H1 (cell line): Measurements from ENCODE around the gene TCERG1L. TPM values are rescaled to one million over a fixed set of nuclear protein-coding genes. Genes with fewer than 3 reads are reported as not detected.

Experiments
- CTCF ChIA-PET: fragments of 300-600 bp; sonication (Branson Sonifier 250); formaldehyde crosslinking; loops from one replicate; lab custom pipeline; 2021; ENCODE audit not compliant: partially characterized antibody; lab: Charles Lee
- POLR2A ChIA-PET: fragments of 300-600 bp; sonication (Branson Sonifier 250); formaldehyde crosslinking; loops from one replicate; lab custom pipeline; 2021; ENCODE audit warnings: inconsistent platforms; ENCODE audit not compliant: partially characterized antibody; lab: Charles Lee
- DNase-seq, 2 experiments: peaks; one replicate each; pipeline versions ENCODE4 v3.0.0 to v3.0.0-alpha.2; 2010 to 2022; ENCODE audit warnings: low spot score in 2 of 2, low read depth in 1 of 2, mixed read lengths in 1 of 2
- FAIRE-seq: peaks from 2 replicates; lab custom pipeline; 2011; peaks lifted over from hg19 to GRCh38; lab: Jason Lieb, UNC
- H2AFZ ChIP-seq: 2 replicates; pipeline ENCODE4 v1.8.1; 2012; ENCODE audit warnings: low read length, inconsistent platforms
- H2AK5ac ChIP-seq: 2 replicates; pipeline ENCODE4 v1.6.1; 2013; ENCODE audit warnings: low read depth, low read length
- H2BK120ac ChIP-seq: replicated peaks from 2 replicates; pipeline ENCODE3; 2013; ENCODE audit warnings: low read depth, low read length, inconsistent platforms
- H2BK12ac ChIP-seq: 2 replicates; pipeline ENCODE4 v1.6.1; 2013; ENCODE audit warnings: low read depth, low read length
- H2BK15ac ChIP-seq: 2 replicates; pipeline ENCODE4 v1.6.1; 2013; ENCODE audit warnings: low read length
- H2BK20ac ChIP-seq: 2 replicates; pipeline ENCODE4 v1.6.1; 2013; ENCODE audit warnings: low read length
- H2BK5ac ChIP-seq: 2 replicates; pipeline ENCODE4 v1.6.1; 2013; ENCODE audit warnings: low read depth, low read length
- H3K14ac ChIP-seq: 2 replicates; pipeline ENCODE4 v1.6.1; 2013; ENCODE audit warnings: inconsistent platforms; ENCODE audit not compliant: insufficient read length
- H3K18ac ChIP-seq: 2 replicates; pipeline ENCODE4 v1.6.1; 2013; ENCODE audit warnings: low read length; ENCODE audit errors: extremely low read depth
- H3K23ac ChIP-seq: 2 replicates; pipeline ENCODE4 v1.6.1; 2013; ENCODE audit warnings: inconsistent platforms; ENCODE audit not compliant: insufficient read length
- H3K23me2 ChIP-seq: 2 replicates; pipeline ENCODE4 v1.6.1; 2013; ENCODE audit warnings: low read depth, low read length
- H3K27ac ChIP-seq: 2 replicates; pipeline ENCODE4 v1.6.1; 2011; ENCODE audit warnings: low read depth, low read length, inconsistent platforms
- H3K27me3 ChIP-seq, 4 experiments: replicated peaks in 1 of 4; 1 replicate in 1 of 4; 2 replicates in 3 of 4; pipeline versions ENCODE4 v1.6.1 to v1.8.1; 2011 to 2013; ENCODE audit warnings: low read length in 3 of 4, mild to moderate bottlenecking in 3 of 4, inconsistent platforms in 2 of 4, mixed read lengths in 2 of 4, moderate library complexity in 1 of 4; ENCODE audit not compliant: control insufficient read depth in 3 of 4, insufficient read depth in 3 of 4; ENCODE audit errors: extremely low read depth in 1 of 4
- H3K36me3 ChIP-seq, 4 experiments: 2 replicates each; pipeline versions ENCODE4 v1.6.1 to v1.8.1; 2011 to 2013; ENCODE audit warnings: mild to moderate bottlenecking in 4 of 4, low read length in 3 of 4, moderate library complexity in 2 of 4, control low read depth in 1 of 4, inconsistent platforms in 1 of 4; ENCODE audit not compliant: insufficient read depth in 4 of 4, control insufficient read depth in 2 of 4
- H3K4ac ChIP-seq: replicated peaks from 2 replicates; pipeline ENCODE3; 2013; ENCODE audit warnings: low read length, low read depth, mixed read lengths, inconsistent platforms; ENCODE audit not compliant: insufficient read length
- H3K4me1 ChIP-seq, 4 experiments: replicated peaks in 1 of 4; 1 replicate in 1 of 4; 2 replicates in 3 of 4; pipeline versions ENCODE4 v1.6.1 to v1.8.1; 2011 to 2013; ENCODE audit warnings: low read length in 3 of 4, inconsistent platforms in 2 of 4, mixed read lengths in 1 of 4; ENCODE audit not compliant: insufficient read depth in 4 of 4, control insufficient read depth in 3 of 4
- H3K4me2 ChIP-seq, 2 experiments: 2 replicates each; pipeline versions ENCODE4 v1.6.1 to v1.8.1; 2011 to 2013; ENCODE audit warnings: low read depth in 2 of 2, low read length in 2 of 2, control low read depth in 1 of 2, inconsistent platforms in 1 of 2, mild to moderate bottlenecking in 1 of 2; ENCODE audit not compliant: insufficient read depth in 1 of 2
- H3K4me3 ChIP-seq, 4 experiments: fragments of 200-600, 300-600 bp in 1 of 4; sonication (generic), shearing (Covaris generic), sonication (Bioruptor Twin) in 1 of 4; 2 replicates each; pipeline versions ENCODE4 v1.5.1 to v1.8.1; 2011 to 2016; ENCODE audit warnings: low read length in 4 of 4, low read depth in 3 of 4, control low read depth in 2 of 4, inconsistent platforms in 2 of 4, mild to moderate bottlenecking in 2 of 4, mixed read lengths in 1 of 4, moderate library complexity in 1 of 4; ENCODE audit not compliant: insufficient read depth in 2 of 4; ENCODE audit errors: extremely low read depth in 1 of 4
- H3K56ac ChIP-seq: replicated peaks from 2 replicates; pipeline ENCODE3; 2013; ENCODE audit warnings: low read depth, mild to moderate bottlenecking, mixed read lengths, low read length, inconsistent platforms; ENCODE audit not compliant: insufficient read length
- H3K79me1 ChIP-seq: 2 replicates; pipeline ENCODE4 v1.6.1; 2013; ENCODE audit warnings: low read depth, low read length, control low read depth
- H3K79me2 ChIP-seq, 2 experiments: 2 replicates each; pipeline versions ENCODE4 v1.6.1 to v1.8.1; 2012 to 2013; ENCODE audit warnings: low read length in 2 of 2, mild to moderate bottlenecking in 2 of 2, inconsistent platforms in 1 of 2; ENCODE audit not compliant: insufficient read depth in 2 of 2, control insufficient read depth in 1 of 2
- H3K9ac ChIP-seq, 4 experiments: replicated peaks in 1 of 4; 1 replicate in 1 of 4; 2 replicates in 3 of 4; pipeline versions ENCODE4 v1.6.1 to v1.8.1; 2011 to 2013; ENCODE audit warnings: low read depth in 3 of 4, low read length in 3 of 4, control low read depth in 2 of 4, mild to moderate bottlenecking in 2 of 4, moderate library complexity in 2 of 4, inconsistent platforms in 1 of 4; ENCODE audit errors: extremely low read depth in 1 of 4
- H3K9me3 ChIP-seq, 2 experiments: 2 replicates each; pipeline versions ENCODE4 v1.6.1 to v1.8.1; 2012 to 2013; ENCODE audit warnings: mild to moderate bottlenecking in 2 of 2, moderate library complexity in 2 of 2, control low read depth in 1 of 2, inconsistent platforms in 1 of 2, low read depth in 1 of 2, low read length in 1 of 2, mixed read lengths in 1 of 2; ENCODE audit not compliant: insufficient read depth in 2 of 2
- H4K20me1 ChIP-seq, 2 experiments: replicated peaks in 1 of 2; 2 replicates each; pipeline versions ENCODE3 to v1.8.1; 2011 to 2013; ENCODE audit warnings: inconsistent platforms in 2 of 2, low read length in 2 of 2, mild to moderate bottlenecking in 1 of 2; ENCODE audit not compliant: insufficient read depth in 2 of 2, control insufficient read depth in 1 of 2
- H4K5ac ChIP-seq: 2 replicates; pipeline ENCODE4 v1.6.1; 2013; ENCODE audit warnings: low read length, low read depth, mixed read lengths, inconsistent platforms; ENCODE audit not compliant: insufficient read length
- H4K8ac ChIP-seq: 2 replicates; pipeline ENCODE4 v1.8.0; 2013; ENCODE audit warnings: mild to moderate bottlenecking, moderate library complexity, low read length, inconsistent platforms; ENCODE audit not compliant: insufficient read depth; ENCODE audit errors: extremely low read depth
- H4K91ac ChIP-seq: replicated peaks from 2 replicates; pipeline ENCODE3; 2013; ENCODE audit warnings: low read length, mixed read lengths, inconsistent platforms; ENCODE audit not compliant: insufficient read length
- BRCA1 ChIP-seq: IDR thresholded peaks from 2 replicates; pipeline ENCODE4 v1.6.1; 2012; ENCODE audit warnings: low read depth, low read length, improper control_type of control experiment
- JUND ChIP-seq: IDR thresholded peaks from 2 replicates; pipeline ENCODE4 v1.6.1; 2011; ENCODE audit warnings: mild to moderate bottlenecking, improper control_type of control experiment, low read length
- YY1 ChIP-seq: IDR thresholded peaks from 2 replicates; pipeline ENCODE4 v1.6.1; 2011; ENCODE audit warnings: low read depth, mild to moderate bottlenecking, low read length
- WGBS, 2 experiments: shearing (Covaris generic) in 1 of 2; methylation state at CpG; one replicate each; pipeline versions ENCODE4 v1.1.6 to v1.1.7; 2013 to 2015; ENCODE audit warnings: low lambda C conversion rate in 2 of 2, mixed read lengths in 2 of 2, inconsistent platforms in 1 of 2, low coverage in 1 of 2, missing lambda C conversion rate in 1 of 2; ENCODE audit not compliant: insufficient replicate concordance in 2 of 2, insufficient coverage in 1 of 2, insufficient read length in 1 of 2; ENCODE audit errors: extremely low coverage in 1 of 2, missing lambda C conversion rate in 1 of 2; 5-methylcytosine and 5-hydroxymethylcytosine counted together
- polyA plus RNA-seq, 7 experiments: library from polyadenylated mRNA; depleted of rRNA in 3 of 7; stranded (reverse) in 5 of 7; unstranded in 2 of 7; fragments of >200 nt in 5 of 7; fragments of 200-250 nt in 2 of 7; gene quantifications; 1 replicate in 5 of 7; 2 replicates in 1 of 7; 4 replicates in 1 of 7; pipeline versions ENCODE4 v1.2.1 to v1.2.3, GENCODE V29; 2011 to 2013; ENCODE audit warnings: missing spikeins in 2 of 7, mixed read lengths in 2 of 7
- total RNA-seq: library from RNA; stranded (reverse); fragmentation: NEBNext Ultra II Directional; extraction: Animal tissue kit (Norgen Biotek cat#: 25700); gene quantifications from 2 replicates; pipeline ENCODE4 v1.2.1, GENCODE V29; 2021

Gene TCERG1L
- total and polyA plus RNA-seq, 2 of the 8 experiments (the other 6 are each of a cell fraction or from before 2014, with no cell fraction given): 3.9 to 6.9 TPM

DNA sequence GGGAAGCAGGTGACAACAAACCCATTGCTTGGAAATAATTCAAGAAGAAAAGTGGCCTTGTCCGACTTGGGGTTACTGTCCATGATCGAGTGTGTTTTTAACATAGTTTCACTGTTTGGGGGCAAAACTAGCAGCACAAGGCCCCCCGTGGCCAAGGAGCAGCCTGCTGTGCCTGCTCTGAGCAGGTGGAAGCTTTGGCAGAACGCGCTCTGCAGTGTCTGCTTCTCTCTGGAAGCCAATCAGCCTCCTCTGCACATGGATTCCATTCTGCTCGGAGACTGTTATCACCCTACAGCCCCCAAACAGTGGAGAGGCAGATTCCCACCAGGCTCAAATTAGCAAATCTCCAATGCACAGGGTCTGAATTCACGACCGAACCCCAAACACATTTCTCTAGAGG, 7.3 kb upstream of the TCERG1L start:
- H3K79me2 ChIP-seq: no peaks in the 10 kb centered on the region
- H3K4me1 ChIP-seq: peaks cover 2 to 13% (median 7%) of the 10 kb centered on the region in 4 experiments; a peak in 6 of 7 replicates
- H4K5ac ChIP-seq: no peak overlapping the region
- no peak overlapping the region for H3K4ac ChIP-seq
- H3K56ac ChIP-seq: no peak overlapping the region
- no peak for FAIRE-seq
- no peaks in the 10 kb centered on the region for H3K9me3 ChIP-seq
- no peak overlapping the region for H3K27ac ChIP-seq
- no peak overlapping the region for H4K91ac ChIP-seq
- no peak for DNase-seq
- H2BK15ac ChIP-seq: no peak overlapping the region
- CTCF ChIA-PET: interaction anchor here (1.0 to 1.4 kb wide), 5 partner anchors 11 to 542 kb away, joined by 3 to 4 read pairs (median 3); no protein-coding TSS in a partner anchor
- H2BK12ac ChIP-seq: no peak overlapping the region
- POLR2A ChIA-PET: no interaction called here
- no peak overlapping the region for H3K14ac ChIP-seq
- no peak overlapping the region for H2BK5ac ChIP-seq
- no peak overlapping the region for H2BK120ac ChIP-seq
- peaks cover 0 to 6% (median 2%) of the 10 kb centered on the region in 4 experiments; a peak in 3 of 7 replicates for H3K27me3 ChIP-seq
- H3K4me2 ChIP-seq: no peak overlapping the region
- no peak overlapping the region for H3K4me3 ChIP-seq
- H3K23me2 ChIP-seq: no peaks in the 10 kb centered on the region
- H3K79me1 ChIP-seq: no peaks in the 10 kb centered on the region
- no peak overlapping the region for H2BK20ac ChIP-seq
- no peak overlapping the region for H2AK5ac ChIP-seq
- 97% methylated on average over 8 of the region's 8 CpGs; no CpG with 5 or more reads in 1 of the 2 experiments for WGBS, 2 experiments
- H4K20me1 ChIP-seq: no peaks in the 10 kb centered on the region
- no peak overlapping the region for H3K9ac ChIP-seq
- H3K36me3 ChIP-seq: no peaks in the 10 kb centered on the region
- no peak overlapping the region for H4K8ac ChIP-seq
- H3K23ac ChIP-seq: no peak overlapping the region
- H2AFZ ChIP-seq: no peak overlapping the region
- no peak overlapping the region for H3K18ac ChIP-seq
- TF ChIP-seq BRCA1 (no peak), JUND (no peak), YY1 (no peak)
